Heart left ventricle (tissue), 16 donors: ENCODE data around the gene PARD3. TPM values are rescaled to one million over a fixed set of nuclear protein-coding genes. Genes with fewer than 3 reads are reported as not detected.
A peak's percentile ranks its signal among the peaks of the same experiment; 100 is the strongest.

ENCODE experiments used
- ATAC-seq, 4 donors: fragments of 200-7000 bp; cut with Tn5 transposase; one replicate each; pipeline ENCODE4 v1.9.1; 2020 to 2022; ENCODE audit warnings: moderate library complexity in 4 of 4, mild to moderate bottlenecking in 3 of 4, moderate number of reproducible peaks in 1 of 4
- DNase-seq, 5 donors: peaks; one replicate each; pipeline ENCODE4 v3.0.0-alpha.2; 2020
- H3K27ac ChIP-seq, 12 donors: fragments of 200-600 bp; sonication (generic) in 4 of 12; one replicate each; pipeline versions ENCODE4 v1.5.0 to v1.8.0; 2016 to 2022; ENCODE audit warnings: mild to moderate bottlenecking in 2 of 12
- H3K27me3 ChIP-seq, 9 donors: fragments of 200-600 bp; sonication (generic) in 2 of 9; one replicate each; pipeline versions ENCODE4 v1.5.1 to v1.8.0; 2016 to 2022; ENCODE audit warnings: mild to moderate bottlenecking in 3 of 9
- H3K36me3 ChIP-seq, 9 donors: fragments of 200-600 bp; sonication (generic) in 2 of 9; one replicate each; pipeline versions ENCODE4 v1.5.0 to v1.8.0; 2018 to 2022; ENCODE audit warnings: mild to moderate bottlenecking in 2 of 9
- H3K4me1 ChIP-seq, 12 donors: fragments of 200-600 bp; sonication (generic) in 4 of 12; one replicate each; pipeline versions ENCODE4 v1.5.0 to v1.8.0; 2016 to 2022; ENCODE audit warnings: mild to moderate bottlenecking in 3 of 12
- H3K4me3 ChIP-seq, 12 donors: fragments of 200-600 bp; sonication (generic) in 4 of 12; one replicate each; pipeline versions ENCODE4 v1.5.0 to v1.8.0; 2017 to 2022; ENCODE audit warnings: mild to moderate bottlenecking in 9 of 12, moderate library complexity in 4 of 12
- H3K9me3 ChIP-seq, 12 donors: fragments of 200-600 bp; sonication (generic) in 4 of 12; one replicate each; pipeline versions ENCODE4 v1.5.0 to v1.8.0; 2016 to 2022; ENCODE audit warnings: mild to moderate bottlenecking in 1 of 12
- CTCF ChIP-seq, 12 donors: fragments of 200-600 bp; sonication (generic) in 4 of 12; IDR thresholded peaks; one replicate each; pipeline versions ENCODE4 v1.5.0 to v1.8.0; 2018 to 2022; ENCODE audit warnings: antibody characterized with exemption in 12 of 12, mild to moderate bottlenecking in 5 of 12
- POLR2A ChIP-seq, 2 donors: fragments of 450-650 bp; IDR thresholded peaks; one replicate each; pipeline ENCODE4 v1.6.1; 2017; ENCODE audit warnings: antibody characterized with exemption in 2 of 2, mild to moderate bottlenecking in 2 of 2, moderate library complexity in 2 of 2
- WGBS, 4 donors: extraction: QIAGEN DNeasy Blood & Tissue Kit in 2 of 4; methylation state at CpG; one replicate each; pipeline versions ENCODE4 v1.1.5 to v1.1.7; 2013 to 2018; 5-methylcytosine and 5-hydroxymethylcytosine counted together
- intact Hi-C, 10 donors: fragments of 100-400 bp; cut with DNase I; formaldehyde crosslinking; loops; one replicate each; pipeline versions ENCODE4 v1.11.1 to v1.14.2; 2022
- polyA plus RNA-seq, 2 donors: library from polyadenylated mRNA; stranded (reverse); fragments of 200-250 nt; gene quantifications; one replicate each; pipeline ENCODE4 v1.2.3, GENCODE V29; 2013
- total RNA-seq, 9 donors: library from RNA; depleted of rRNA in 2 of 9; stranded (reverse); fragments of >200 nt in 2 of 9; fragmentation: NEBNext Ultra II Directional in 3 of 9; extraction: Animal tissue kit (Norgen Biotek cat#: 25700) in 3 of 9; gene quantifications; one replicate each; pipeline versions ENCODE4 v1.1.0 to v1.2.4, GENCODE V29; 2016 to 2023
- donor health status: ischemic (EF 13 %, LVEDD 7.1; RV severe dilation, severe dysfunction).
- donor health status: healthy with polysubstance abuse.
- donor health status: DM: no; HTN: yes; CAD: no.
- donor health status: DM: no; HTN: no; CAD: no.
- donor health status: ischemic (EF 25% LVEDD 6.9; RV normal size, moderate dysfunction).
- donor health status: ischemic (EF 25% LVEDD 5.7; RV mildly dilated, moderate dysfunction).
- donor health status: healthy.
- donor health status: DM: yes; HTN: yes; CAD: no.
- donor health status: ischemic (EF 35%, LVEDD 5.7; RV mildly dilated, moderate dysfunction).
- donor health status: nonischemic (EF 11% LVEDD 7.7; RV severe dilation, severe dysfunction).
- donor health status: DM: yes; HTN: yes; CAD: no.
- donor health status: PGD.
- donor health status: ischemic (EF 29% LVEDD 5.4; RV normal size, mild dysfunction).
- donor health status: nonischemic (EF 23%, LVEDD 6.1; RV moderate dilation, normal function).

The PARD3 gene
- total and polyA plus RNA-seq, 11 donors: 24.8 to 69.7 (median 33.1) TPM

- intact Hi-C loops: no loop called here
- no peak for TF ChIP-seq POLR2A (IDR thresholded peaks at IDR 0.05)
- TF ChIP-seq CTCF (IDR thresholded peaks at IDR 0.05): no peak
Measured at GRCh38 chr10:34543716-34544115, 271.4 kb downstream of the PARD3 start.

GRCh38 chr10:34540492-34540891, 274.6 kb downstream of the PARD3 start:
- TF ChIP-seq POLR2A (IDR thresholded peaks at IDR 0.05) (no peak), CTCF (IDR thresholded peaks at IDR 0.05) (no peak)
- H3K27me3 ChIP-seq: no peaks in the 10 kb centered on the region
- WGBS, 4 donors: 92 to 95% (median 93%) methylated on average over 7 of the region's 7 CpGs
- H3K27ac ChIP-seq: peak overlapping the region in 1 of 12 donors; percentile 61
- H3K4me3 ChIP-seq: no peak overlapping the region
- H3K36me3 ChIP-seq: no peaks in the 10 kb centered on the region
- ATAC-seq (no peak), DNase-seq (no peak)
- H3K9me3 ChIP-seq: no peaks in the 10 kb centered on the region
- intact Hi-C loops: no loop called here
- peaks cover 0 to 32% (median 11%) of the 10 kb centered on the region in 12 donors for H3K4me1 ChIP-seq

More at GRCh38 chr10:34543716-34544115, 271.4 kb downstream of the PARD3 start:
- Histone ChIP-seq H3K4me3 (no peak overlapping the region), H3K36me3 (no peaks in the 10 kb centered on the region), H3K9me3 (no peaks in the 10 kb centered on the region), H3K27ac (no peak overlapping the region), H3K27me3 (no peaks in the 10 kb centered on the region), H3K4me1 (peaks cover 0 to 17% (median 6%) of the 10 kb centered on the region in 12 donors)
- no peak for ATAC-seq
- DNase-seq: no peak
- WGBS, 4 donors: 72 to 80% (median 74%) methylated on average over 2 of the region's 2 CpGs

DNA sequence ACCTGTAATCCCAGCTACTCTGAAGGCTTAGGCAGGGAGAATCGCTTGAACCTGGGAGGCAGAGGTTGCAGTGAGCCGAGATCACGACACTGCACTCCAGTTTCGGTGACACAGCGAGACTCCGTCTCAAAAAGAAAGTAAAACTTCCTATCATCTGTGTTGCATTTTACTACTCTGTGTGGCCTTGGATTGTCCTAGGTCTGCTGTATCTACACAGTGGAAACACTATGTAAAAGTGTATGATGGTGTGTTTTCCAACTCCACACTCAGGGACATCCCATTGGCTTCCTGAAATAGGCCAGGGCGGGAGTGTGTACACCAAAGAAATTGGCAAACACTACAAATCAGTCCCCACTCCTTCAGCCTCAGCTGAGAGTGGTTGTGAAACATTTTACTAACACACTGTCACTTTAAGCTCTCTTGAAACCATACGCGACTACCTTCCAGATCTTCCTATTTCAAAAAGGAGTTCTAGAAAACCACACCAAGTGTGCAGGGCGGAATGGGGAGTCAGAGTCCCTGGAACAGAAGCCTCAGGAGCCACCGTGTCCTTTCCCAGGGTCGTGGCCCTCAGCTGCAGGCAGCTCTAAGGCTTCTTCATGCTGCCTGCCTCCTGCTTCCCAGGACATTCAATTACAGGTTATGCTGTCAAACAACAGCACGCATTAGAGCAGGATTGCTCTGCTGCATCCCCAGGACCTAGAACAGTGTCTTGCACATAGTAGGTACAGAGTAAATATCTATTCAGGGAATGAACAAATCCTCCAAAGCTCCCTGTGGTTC, 275.4 kb downstream of the PARD3 start:
- DNase-seq (no peak), ATAC-seq (peak; percentile 72 to 93 (median 88))
- no peaks in the 10 kb centered on the region for H3K27me3 ChIP-seq
- 48 to 62% (median 61%) methylated on average over 13 of the region's 13 CpGs for WGBS, 4 donors
- H3K9me3 ChIP-seq: no peaks in the 10 kb centered on the region
- H3K4me3 ChIP-seq: peak overlapping the region in 10 of 12 donors; percentile 1 to 51 (median 34)
- TF ChIP-seq POLR2A (IDR thresholded peaks at IDR 0.05) (no peak), CTCF (IDR thresholded peaks at IDR 0.05) (no peak)
- peaks cover 0 to 36% (median 11%) of the 10 kb centered on the region in 12 donors for H3K4me1 ChIP-seq
- peak overlapping the region in 10 of 12 donors; percentile 3 to 61 (median 42) for H3K27ac ChIP-seq
- H3K36me3 ChIP-seq: no peaks in the 10 kb centered on the region
- intact Hi-C loops: no loop called here

DNA sequence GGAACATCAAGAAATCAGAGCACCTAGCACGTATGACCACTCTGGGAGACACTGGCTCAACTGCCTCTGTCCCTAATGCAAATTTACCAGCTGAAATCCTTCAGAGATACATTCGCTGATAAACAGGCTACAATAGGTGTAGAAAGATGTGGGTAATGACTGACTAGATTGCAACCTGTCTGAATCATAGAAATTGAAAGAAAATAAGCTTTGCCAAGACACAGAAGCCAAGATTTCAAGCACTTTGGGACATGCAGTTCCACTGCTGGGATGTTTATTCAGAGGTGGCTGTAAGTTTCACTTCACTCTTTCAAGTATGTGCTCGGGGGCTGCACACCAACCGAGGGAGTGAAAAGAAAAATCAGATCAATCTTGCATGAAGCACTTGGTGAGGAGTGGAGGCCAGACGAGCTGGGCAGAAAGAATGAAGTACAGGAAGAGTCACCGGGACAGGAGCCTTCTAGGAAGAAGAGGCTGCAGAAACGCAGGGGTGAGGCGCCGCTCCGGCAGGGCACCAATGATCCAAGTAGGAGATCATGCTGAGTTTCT, 276.7 kb downstream of the PARD3 start:
- no peaks in the 10 kb centered on the region for H3K36me3 ChIP-seq
- no peaks in the 10 kb centered on the region for H3K27me3 ChIP-seq
- peak overlapping the region in 5 of 12 donors; percentile 2 to 51 (median 20) for H3K4me3 ChIP-seq
- H3K27ac ChIP-seq: peak overlapping the region in 1 of 12 donors; percentile 40
- TF ChIP-seq CTCF (IDR thresholded peaks at IDR 0.05) (no peak), POLR2A (IDR thresholded peaks at IDR 0.05) (no peak)
- intact Hi-C loops: no loop called here
- WGBS, 4 donors: 67 to 84% (median 73%) methylated on average over 10 of the region's 10 CpGs
- peaks cover 0 to 36% (median 11%) of the 10 kb centered on the region in 12 donors for H3K4me1 ChIP-seq
- H3K9me3 ChIP-seq: no peaks in the 10 kb centered on the region
- peak in 2 of 4 donors; percentile 14 to 16 for ATAC-seq
- no peak for DNase-seq
